Fibroblast of lung (primary cell): ENCODE results near the gene ARRB1. TPM values are rescaled to one million over a fixed set of nuclear protein-coding genes. Genes with fewer than 3 reads are reported as not detected.

Source experiments
- DNase-seq, 2 donors: peaks; one replicate each; pipeline versions ENCODE4 v3.0.0 to v3.0.0-alpha.2; 2010; ENCODE audit warnings: low read depth in 2 of 2
- H2AFZ ChIP-seq: 2 replicates; pipeline ENCODE4 v1.5.1; 2012; ENCODE audit warnings: low read length, control low read depth, inconsistent platforms
- H3K27ac ChIP-seq: 2 replicates; pipeline ENCODE4 v1.5.1; 2011; ENCODE audit warnings: low read length, control low read depth; ENCODE audit not compliant: insufficient read depth
- H3K27me3 ChIP-seq: 2 replicates; pipeline ENCODE4 v1.5.1; 2011; ENCODE audit warnings: mild to moderate bottlenecking, low read length; ENCODE audit not compliant: control insufficient read depth, insufficient read depth
- H3K36me3 ChIP-seq: 2 replicates; pipeline ENCODE4 v1.5.1; 2011; ENCODE audit warnings: low read length; ENCODE audit not compliant: control insufficient read depth, insufficient read depth
- H3K4me1 ChIP-seq: 2 replicates; pipeline ENCODE4 v1.5.1; 2011; ENCODE audit warnings: low read length; ENCODE audit not compliant: control insufficient read depth, insufficient read depth; ENCODE audit errors: extremely low read depth
- H3K4me2 ChIP-seq: 2 replicates; pipeline ENCODE4 v1.5.1; 2011; ENCODE audit warnings: low read length, control low read depth; ENCODE audit not compliant: insufficient read depth; ENCODE audit errors: extremely low read depth
- H3K4me3 ChIP-seq, 4 experiments: fragments of 200-600 bp in 1 of 4; sonication (generic) in 1 of 4; replicated peaks in 1 of 4; 2 replicates each; pipeline ENCODE4 v1.5.1; 2011 to 2016; ENCODE audit warnings: low read length in 4 of 4, low read depth in 3 of 4, mild to moderate bottlenecking in 3 of 4, control low read depth in 2 of 4, inconsistent platforms in 1 of 4, mixed read lengths in 1 of 4; ENCODE audit not compliant: insufficient read depth in 1 of 4; ENCODE audit errors: control extremely low read depth in 1 of 4
- H3K79me2 ChIP-seq: 2 replicates; pipeline ENCODE4 v1.5.1; 2012; ENCODE audit warnings: mild to moderate bottlenecking, low read length, inconsistent platforms; ENCODE audit not compliant: control insufficient read depth, insufficient read depth
- H3K9ac ChIP-seq: 2 replicates; pipeline ENCODE4 v1.5.1; 2011; ENCODE audit warnings: mild to moderate bottlenecking, low read length, control low read depth; ENCODE audit not compliant: insufficient read depth
- H3K9me3 ChIP-seq: 2 replicates; pipeline ENCODE4 v1.5.1; 2012; ENCODE audit warnings: low read depth, low read length; ENCODE audit not compliant: control insufficient read depth, insufficient read depth
- H4K20me1 ChIP-seq: 2 replicates; pipeline ENCODE4 v1.5.1; 2011; ENCODE audit warnings: low read length; ENCODE audit not compliant: control insufficient read depth, insufficient read depth; ENCODE audit errors: extremely low read depth
- CTCF ChIP-seq, 2 donors: IDR thresholded peaks in 1 of 2; conservative IDR thresholded peaks in 1 of 2; 1 replicate in 1 of 2; 2 replicates in 1 of 2; pipeline ENCODE4 v1.5.1; 2011 to 2012; ENCODE audit warnings: low read length in 2 of 2, control low read depth in 1 of 2, inconsistent platforms in 1 of 2, low read depth in 1 of 2, mild to moderate bottlenecking in 1 of 2
- EZH2 ChIP-seq: IDR thresholded peaks from 2 replicates; pipeline ENCODE4 v1.5.1; 2012; ENCODE audit warnings: low read length, control low read depth, mild to moderate bottlenecking; ENCODE audit errors: missing control alignments
- polyA plus RNA-seq, 2 donors: library from polyadenylated mRNA; depleted of rRNA in 1 of 2; stranded (reverse) in 1 of 2; unstranded in 1 of 2; fragments of >200 nt; gene quantifications; 2 replicates each; pipeline ENCODE4 v1.2.1, GENCODE V29; 2011 to 2012; ENCODE audit warnings: missing spikeins in 1 of 2
- total RNA-seq: library from RNA; depleted of rRNA; stranded (reverse); fragments of >200 nt; gene quantifications from 2 replicates; pipeline ENCODE4 v1.2.1, GENCODE V29; 2014

The ARRB1 gene
- total and polyA plus RNA-seq, 2 donors (not counting 1 experiment from before 2014, with no cell fraction given), result 4.3 to 18.9 TPM

- H3K36me3 ChIP-seq, result no peaks in the 10 kb centered on the region
- TF ChIP-seq EZH2 (no peak), CTCF (conservative IDR thresholded peaks at IDR 0.05 in 1 of 2, IDR thresholded peaks at IDR 0.05 in 1 of 2; ENCODE audit: low read depth in 1 of 2, low read length in 2 of 2) (no peak)
- no peak overlapping the region for H3K4me2 ChIP-seq
- no peaks in the 10 kb centered on the region for H4K20me1 ChIP-seq
- H3K4me1 ChIP-seq, result no peaks in the 10 kb centered on the region
- H3K9me3 ChIP-seq, result no peaks in the 10 kb centered on the region
- H3K4me3 ChIP-seq, result no peak overlapping the region
- no peak overlapping the region for H2AFZ ChIP-seq
- H3K27me3 ChIP-seq, result peaks cover 8% of the 10 kb centered on the region
- no peak overlapping the region for H3K27ac ChIP-seq
- H3K9ac ChIP-seq, result no peak overlapping the region
- H3K79me2 ChIP-seq, result no peaks in the 10 kb centered on the region
- peak in 1 of 2 donors; percentile 41 for DNase-seq
These were observed 87.5 kb downstream of the ARRB1 start for GRCh38 chr11:75263944-75264349.

GRCh38 chr11:75262961-75263852 is 88.3 kb downstream of the ARRB1 start:
- H3K27ac ChIP-seq, result no peak overlapping the region
- no peaks in the 10 kb centered on the region for H3K36me3 ChIP-seq
- H3K27me3 ChIP-seq, result peaks cover 8% of the 10 kb centered on the region
- H3K79me2 ChIP-seq, result no peaks in the 10 kb centered on the region
- no peaks in the 10 kb centered on the region for H3K4me1 ChIP-seq
- no peaks in the 10 kb centered on the region for H4K20me1 ChIP-seq
- H3K4me3 ChIP-seq, result no peak overlapping the region
- H3K9ac ChIP-seq, result no peak overlapping the region
- DNase-seq, result peak in 1 of 2 donors; percentile 22
- TF ChIP-seq CTCF (conservative IDR thresholded peaks at IDR 0.05 in 1 of 2, IDR thresholded peaks at IDR 0.05 in 1 of 2; ENCODE audit: low read depth in 1 of 2, low read length in 2 of 2), result no peak
- TF ChIP-seq EZH2, result no peak
- H3K9me3 ChIP-seq, result no peaks in the 10 kb centered on the region
- no peak overlapping the region for H3K4me2 ChIP-seq
- H2AFZ ChIP-seq, result no peak overlapping the region

- TF ChIP-seq CTCF (conservative IDR thresholded peaks at IDR 0.05 in 1 of 2, IDR thresholded peaks at IDR 0.05 in 1 of 2; ENCODE audit: low read depth in 1 of 2, low read length in 2 of 2) (no peak), EZH2 (no peak)
- no peak overlapping the region for H3K9ac ChIP-seq
- no peak overlapping the region for H3K27ac ChIP-seq
- no peaks in the 10 kb centered on the region for H3K79me2 ChIP-seq
- H3K4me3 ChIP-seq, result no peak overlapping the region
- H2AFZ ChIP-seq, result no peak overlapping the region
- H3K27me3 ChIP-seq, result peaks cover 8% of the 10 kb centered on the region
- H3K9me3 ChIP-seq, result no peaks in the 10 kb centered on the region
- no peaks in the 10 kb centered on the region for H3K36me3 ChIP-seq
- no peaks in the 10 kb centered on the region for H4K20me1 ChIP-seq
- DNase-seq, result no peak
- H3K4me1 ChIP-seq, result no peaks in the 10 kb centered on the region
- no peak overlapping the region for H3K4me2 ChIP-seq
These were observed 89.0 kb downstream of the ARRB1 start for GRCh38 chr11:75262436-75262835.
